HCT116 (cell line): Measurements from ENCODE around the gene RANGAP1. TPM values are rescaled to one million over a fixed set of nuclear protein-coding genes. Genes with fewer than 3 reads are reported as not detected.

Source experiments
- ATAC-seq: fragments of 200-7000 bp; cut with Tn5 transposase; 2 replicates; pipeline ENCODE4 v1.9.1; 2020; ENCODE audit warnings: mild to moderate bottlenecking, moderate library complexity
- BruUV-seq: library from RNA; stranded (reverse); fragments of 400-500 nt; replicated peaks from 2 replicates; lab custom pipeline; 2021; lab: Mats Ljungman, UMichigan
- CTCF ChIA-PET: fragments of 300-600 bp; sonication (Branson Sonifier 250); formaldehyde crosslinking; loops from one replicate; lab custom pipeline; 2021; ENCODE audit warnings: antibody characterized with exemption; lab: Charles Lee
- POLR2A ChIA-PET: fragments of 300-600, 350-600 bp; sonication (Branson Sonifier 250); formaldehyde crosslinking; loops from one replicate; lab custom pipeline; 2021; ENCODE audit warnings: antibody characterized with exemption; lab: Charles Lee
- RAD21 ChIA-PET, 2 experiments: fragments of 300-600 bp; sonication (Branson Sonifier 250); formaldehyde crosslinking; loops; one replicate each; lab custom pipeline; 2023; ENCODE audit warnings: low total read pairs in 2 of 2; ENCODE audit not compliant: uncharacterized antibody in 2 of 2, unreplicated experiment in 2 of 2, low non-redundant PET in 1 of 2; lab: Charles Lee
- DNase-seq: peaks from one replicate; pipeline ENCODE4 v3.0.0-alpha.2; 2010; ENCODE audit warnings: low read depth, low spot score
- H2AFZ ChIP-seq: fragments of 200-600 bp; shearing (Covaris generic), sonication (generic); 2 replicates; pipeline ENCODE4 v1.6.1; 2017; ENCODE audit warnings: low read depth, mixed run types, mixed read lengths, antibody characterized with exemption, low read length; ENCODE audit not compliant: poor library complexity, severe bottlenecking
- H3K27ac ChIP-seq: 2 replicates; pipeline ENCODE4 v1.5.1; 2012; ENCODE audit warnings: low read depth, low read length
- H3K27me3 ChIP-seq: fragments of 200-600 bp; sonication (generic); 2 replicates; pipeline ENCODE4 v1.6.1; 2016; ENCODE audit warnings: mixed run types, low read length, mixed read lengths; ENCODE audit not compliant: insufficient read depth
- H3K36me3 ChIP-seq, 2 experiments: fragments of 200-500 bp in 1 of 2; fragments of 200-600 bp in 1 of 2; sonication (Bioruptor generic) in 1 of 2; sonication (generic) in 1 of 2; 2 replicates each; pipeline versions ENCODE4 v1.5.1 to v1.6.1; 2014 to 2016; ENCODE audit warnings: low read length in 2 of 2, inconsistent platforms in 1 of 2, mixed read lengths in 1 of 2, mixed run types in 1 of 2; ENCODE audit not compliant: insufficient read depth in 2 of 2, control insufficient read depth in 1 of 2
- H3K4me1 ChIP-seq, 2 experiments: fragments of 200-600 bp in 1 of 2; sonication (generic) in 1 of 2; 2 replicates each; pipeline versions ENCODE4 v1.5.1 to v1.6.1; 2012 to 2017; ENCODE audit warnings: low read length in 2 of 2, inconsistent platforms in 1 of 2, mild to moderate bottlenecking in 1 of 2, mixed read lengths in 1 of 2, mixed run types in 1 of 2, moderate library complexity in 1 of 2; ENCODE audit not compliant: insufficient read depth in 2 of 2, control insufficient read depth in 1 of 2
- H3K4me2 ChIP-seq: fragments of 200-600 bp; sonication (generic); 2 replicates; pipeline ENCODE4 v1.6.1; 2017; ENCODE audit warnings: mixed run types, low read length, mixed read lengths
- H3K4me3 ChIP-seq, 2 experiments: fragments of 200-600 bp in 1 of 2; sonication (generic) in 1 of 2; replicated peaks in 1 of 2; 2 replicates each; pipeline ENCODE4 v1.5.1; 2011 to 2016; ENCODE audit warnings: low read length in 2 of 2, control low read depth in 1 of 2, low read depth in 1 of 2, mild to moderate bottlenecking in 1 of 2, mixed read lengths in 1 of 2, mixed run types in 1 of 2
- H3K79me2 ChIP-seq: fragments of 200-600 bp; sonication (generic); 2 replicates; pipeline ENCODE4 v1.6.1; 2017; ENCODE audit warnings: mild to moderate bottlenecking, mixed run types, low read length, moderate library complexity, mixed read lengths; ENCODE audit not compliant: insufficient read depth
- H3K9ac ChIP-seq: fragments of 200-600 bp; sonication (generic); 2 replicates; pipeline ENCODE4 v1.6.1; 2016; ENCODE audit warnings: low read length, mixed read lengths
- H3K9me2 ChIP-seq: fragments of 200-600 bp; sonication (generic), shearing (Covaris generic); 2 replicates; pipeline ENCODE4 v1.6.1; 2017; ENCODE audit warnings: mixed run types, mild to moderate bottlenecking, moderate library complexity; ENCODE audit not compliant: insufficient read depth
- H3K9me3 ChIP-seq, 2 experiments: fragments of 200-500 bp in 1 of 2; fragments of 200-600 bp in 1 of 2; sonication (Bioruptor generic) in 1 of 2; sonication (generic) in 1 of 2; 2 replicates each; pipeline ENCODE4 v1.6.1; 2014 to 2017; ENCODE audit warnings: low read length in 2 of 2, mixed read lengths in 2 of 2, inconsistent platforms in 1 of 2, low read depth in 1 of 2, mild to moderate bottlenecking in 1 of 2, mixed run types in 1 of 2, moderate library complexity in 1 of 2; ENCODE audit not compliant: control insufficient read depth in 1 of 2, insufficient read depth in 1 of 2
- H4K20me1 ChIP-seq: fragments of 200-600 bp; sonication (generic), shearing (Covaris generic); 2 replicates; pipeline ENCODE4 v1.6.1; 2017; ENCODE audit warnings: mixed run types, mild to moderate bottlenecking, moderate library complexity; ENCODE audit not compliant: insufficient read depth
- CBX3 ChIP-seq: IDR thresholded peaks from 2 replicates; pipeline ENCODE4 v1.6.1; 2012; ENCODE audit warnings: low read depth
- ELF1 ChIP-seq: IDR thresholded peaks from 2 replicates; pipeline ENCODE4 v1.6.1; 2012; ENCODE audit warnings: low read depth, borderline replicate concordance
- EZH2 ChIP-seq: fragments of 200-600 bp; sonication (generic); IDR thresholded peaks from 2 replicates; pipeline ENCODE4 v1.6.1; 2017; ENCODE audit warnings: antibody characterized with exemption, mixed run types
- EZH2phosphoT487 ChIP-seq: fragments of 200-600 bp; IDR thresholded peaks from 2 replicates; pipeline ENCODE4 v1.6.1; 2018; ENCODE audit warnings: antibody characterized with exemption, borderline replicate concordance
- JUND ChIP-seq: IDR thresholded peaks from 2 replicates; pipeline ENCODE4 v1.6.1; 2012
- RAD21 ChIP-seq: IDR thresholded peaks from 2 replicates; pipeline ENCODE4 v1.6.1; 2012; ENCODE audit warnings: low read depth, mild to moderate bottlenecking
- SIN3A ChIP-seq: IDR thresholded peaks from 2 replicates; pipeline ENCODE4 v1.6.1; 2012; ENCODE audit warnings: low read depth
- SP1 ChIP-seq: IDR thresholded peaks from 2 replicates; pipeline ENCODE4 v1.6.1; 2012; ENCODE audit warnings: low read depth
- TCF7L2 ChIP-seq: IDR thresholded peaks from 2 replicates; pipeline ENCODE4 v1.7.0; 2011; ENCODE audit warnings: borderline replicate concordance, inconsistent platforms; ENCODE audit not compliant: insufficient read depth, insufficient read length; ENCODE audit errors: extremely low read depth
- intact Hi-C: fragments of 100-400 bp; cut with micrococcal nuclease; formaldehyde crosslinking; loops from 2 replicates; pipeline ENCODE4 v1.10.0; 2022
- total RNA-seq: library from RNA; stranded (reverse); gene quantifications from one replicate; pipeline ENCODE4 v1.2.1, GENCODE V29; 2021; ENCODE audit not compliant: unreplicated experiment
- TF ChIP-seq, protein P1 (sequence below): IDR thresholded peaks from 2 replicates; pipeline ENCODE4 v1.6.1; 2011; ENCODE audit warnings: mild to moderate bottlenecking, low read length, moderate library complexity; ENCODE audit not compliant: insufficient replicate concordance; ENCODE audit errors: extremely low read depth
- TF ChIP-seq, protein P2 (sequence below): IDR thresholded peaks from 2 replicates; pipeline ENCODE4 v1.6.1; 2012

Gene RANGAP1
- total RNA-seq, 1 experiment from 2014 or later, result 121 TPM

DNA sequence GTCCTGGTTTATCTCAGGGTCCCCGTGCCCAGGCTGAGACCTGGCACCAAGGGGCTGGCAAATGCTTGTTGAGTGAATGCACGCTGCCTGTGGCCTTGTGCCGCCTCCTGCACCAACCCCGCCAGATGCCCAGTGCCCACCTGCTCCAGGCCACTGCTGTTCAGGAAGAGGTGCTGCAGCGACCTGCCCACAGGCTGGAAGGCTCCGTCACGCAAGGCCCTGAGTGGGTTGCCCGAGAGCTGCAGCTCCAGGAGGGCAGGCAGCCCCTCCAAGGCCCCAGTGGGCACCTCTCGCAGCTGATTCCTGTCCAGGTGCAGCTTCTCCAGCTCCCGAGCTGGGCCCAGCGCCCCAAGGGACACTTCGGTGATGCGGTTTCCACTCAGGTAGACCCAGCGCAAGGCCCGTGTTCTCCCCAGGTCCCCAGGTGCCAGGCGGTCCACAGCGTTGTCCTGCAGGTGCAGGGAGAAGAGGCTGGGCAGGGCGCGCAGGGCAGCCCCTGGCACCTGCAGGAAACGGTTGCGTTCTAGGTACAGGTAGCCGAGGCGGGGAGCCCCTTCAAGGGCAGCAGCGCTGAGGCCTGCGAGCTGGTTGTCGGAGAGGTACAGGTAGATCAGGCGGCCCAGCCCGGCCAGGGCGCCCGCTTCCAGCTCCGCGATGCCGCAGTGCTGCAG is 48.8 kb downstream of the RANGAP1 start:
- H3K4me1 ChIP-seq, result peaks cover 4 to 6% of the 10 kb centered on the region in 2 experiments; a peak in 3 of 4 replicates
- POLR2A ChIA-PET, result interaction anchor here (0.6 to 0.7 kb wide), 2 partner anchors 11 to 210 kb away, joined by 3 read pairs; partner anchors contain the start of gene TOB2
- H3K36me3 ChIP-seq, result no peaks in the 10 kb centered on the region
- H2AFZ ChIP-seq, result no peak overlapping the region
- no peak overlapping the region for H3K4me2 ChIP-seq
- H3K9ac ChIP-seq, result no peak overlapping the region
- H3K27me3 ChIP-seq, result no peaks in the 10 kb centered on the region
- H3K79me2 ChIP-seq, result no peaks in the 10 kb centered on the region
- RAD21 ChIA-PET, result interaction anchor here (1.1 to 2.1 kb wide), 2 partner anchors 314 to 315 kb away, joined by 5 to 13 read pairs; no protein-coding TSS in a partner anchor
- ATAC-seq (0 out of 2 replicates have a peak, but pooled peaks have one; percentile 2), DNase-seq (no peak)
- no peaks in the 10 kb centered on the region for H3K9me3 ChIP-seq
- no peak for TF ChIP-seq CBX3
- TF ChIP-seq RAD21, result peak; percentile 56; the same call in 1 of the 2 replicates
- no peak overlapping the region for H3K4me3 ChIP-seq
- intact Hi-C loops, result loop anchor here (2.0 kb wide), 1 partner anchor 314 kb away; no protein-coding TSS in a partner anchor
- no peak overlapping the region for H3K27ac ChIP-seq
- no peaks in the 10 kb centered on the region for H4K20me1 ChIP-seq
- no TSS peak for BruUV-seq
- H3K9me2 ChIP-seq, result no peaks in the 10 kb centered on the region
- CTCF ChIA-PET, result no interaction called here

DNA sequence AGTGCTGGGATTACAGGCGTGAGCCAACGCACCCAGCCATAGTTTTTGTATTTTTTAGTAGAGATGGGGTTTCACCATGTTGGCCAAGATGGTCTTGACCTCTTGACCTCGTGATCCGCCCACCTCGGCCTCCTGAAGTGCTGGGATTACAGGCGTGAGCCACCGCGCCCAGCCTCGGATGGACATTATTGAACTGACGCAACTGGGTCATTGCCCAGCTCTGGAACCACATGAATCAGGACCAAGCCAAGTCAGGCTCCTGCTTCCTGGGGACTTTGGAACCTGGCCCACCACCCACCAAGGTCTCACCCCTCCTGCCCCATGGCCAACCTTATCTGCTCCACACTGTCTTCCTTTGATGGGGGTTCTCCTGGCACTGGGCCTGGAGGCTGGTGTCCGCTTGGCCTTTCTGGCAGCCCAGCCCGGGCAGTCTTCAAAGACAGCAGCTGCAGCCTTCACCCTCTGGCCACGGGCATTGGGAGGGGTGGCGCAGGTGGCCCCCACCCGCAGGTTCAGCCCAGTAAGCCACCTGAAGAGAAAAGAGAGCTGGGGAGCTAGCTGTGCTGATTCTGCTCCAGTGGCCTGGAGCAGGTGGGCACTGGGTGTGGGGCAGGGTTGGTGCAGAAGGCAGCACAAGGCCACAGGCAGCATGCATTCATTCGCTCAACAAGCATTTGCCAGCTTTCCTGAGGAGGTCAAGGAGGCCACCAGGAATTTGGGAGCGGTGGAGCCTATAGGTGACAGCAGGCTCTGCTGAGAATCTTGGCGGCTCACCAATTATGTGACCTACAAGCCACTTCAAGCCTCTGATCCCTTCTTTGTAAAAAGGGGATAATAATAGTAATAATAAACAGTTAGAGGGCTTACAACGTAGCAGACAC is 50.9 kb downstream of the RANGAP1 start:
- H3K27me3 ChIP-seq, result no peaks in the 10 kb centered on the region
- no TSS peak for BruUV-seq
- peaks cover 3 to 5% of the 10 kb centered on the region in 2 experiments; a peak in 2 of 4 replicates for H3K4me1 ChIP-seq
- ChIA-PET POLR2A (no interaction called here), RAD21 (no interaction called here), CTCF (no interaction called here)
- H2AFZ ChIP-seq, result no peak overlapping the region
- no peak overlapping the region for H3K4me3 ChIP-seq
- no peak for ATAC-seq
- no peak overlapping the region for H3K4me2 ChIP-seq
- H3K9me3 ChIP-seq, result no peaks in the 10 kb centered on the region
- no peak overlapping the region for H3K27ac ChIP-seq
- TF ChIP-seq EZH2 (no peak), ELF1 (no peak), SP1 (no peak), JUND (no peak), SIN3A (no peak), TCF7L2 (no peak), EZH2phosphoT487 (no peak), CBX3 (no peak), RAD21 (no peak)
- TF ChIP-seq, protein P1, sequence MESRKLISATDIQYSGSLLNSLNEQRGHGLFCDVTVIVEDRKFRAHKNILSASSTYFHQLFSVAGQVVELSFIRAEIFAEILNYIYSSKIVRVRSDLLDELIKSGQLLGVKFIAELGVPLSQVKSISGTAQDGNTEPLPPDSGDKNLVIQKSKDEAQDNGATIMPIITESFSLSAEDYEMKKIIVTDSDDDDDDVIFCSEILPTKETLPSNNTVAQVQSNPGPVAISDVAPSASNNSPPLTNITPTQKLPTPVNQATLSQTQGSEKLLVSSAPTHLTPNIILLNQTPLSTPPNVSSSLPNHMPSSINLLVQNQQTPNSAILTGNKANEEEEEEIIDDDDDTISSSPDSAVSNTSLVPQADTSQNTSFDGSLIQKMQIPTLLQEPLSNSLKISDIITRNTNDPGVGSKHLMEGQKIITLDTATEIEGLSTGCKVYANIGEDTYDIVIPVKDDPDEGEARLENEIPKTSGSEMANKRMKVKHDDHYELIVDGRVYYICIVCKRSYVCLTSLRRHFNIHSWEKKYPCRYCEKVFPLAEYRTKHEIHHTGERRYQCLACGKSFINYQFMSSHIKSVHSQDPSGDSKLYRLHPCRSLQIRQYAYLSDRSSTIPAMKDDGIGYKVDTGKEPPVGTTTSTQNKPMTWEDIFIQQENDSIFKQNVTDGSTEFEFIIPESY, result no peak
- TF ChIP-seq, protein P2, sequence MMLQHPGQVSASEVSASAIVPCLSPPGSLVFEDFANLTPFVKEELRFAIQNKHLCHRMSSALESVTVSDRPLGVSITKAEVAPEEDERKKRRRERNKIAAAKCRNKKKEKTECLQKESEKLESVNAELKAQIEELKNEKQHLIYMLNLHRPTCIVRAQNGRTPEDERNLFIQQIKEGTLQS, result no peak
- no peaks in the 10 kb centered on the region for H3K9me2 ChIP-seq
- no peak for DNase-seq
- H3K9ac ChIP-seq, result no peak overlapping the region
- no peaks in the 10 kb centered on the region for H4K20me1 ChIP-seq
- intact Hi-C loops, result no loop called here
- H3K36me3 ChIP-seq, result no peaks in the 10 kb centered on the region
- H3K79me2 ChIP-seq, result no peaks in the 10 kb centered on the region
